ENCODE results near the gene CFTR. TPM values are rescaled to one million over a fixed set of nuclear protein-coding genes. Genes with fewer than 3 reads are reported as not detected.

The CFTR gene
- total RNA-seq, 1 donor from 2014 or later, result 0.18 TPM

DNA sequence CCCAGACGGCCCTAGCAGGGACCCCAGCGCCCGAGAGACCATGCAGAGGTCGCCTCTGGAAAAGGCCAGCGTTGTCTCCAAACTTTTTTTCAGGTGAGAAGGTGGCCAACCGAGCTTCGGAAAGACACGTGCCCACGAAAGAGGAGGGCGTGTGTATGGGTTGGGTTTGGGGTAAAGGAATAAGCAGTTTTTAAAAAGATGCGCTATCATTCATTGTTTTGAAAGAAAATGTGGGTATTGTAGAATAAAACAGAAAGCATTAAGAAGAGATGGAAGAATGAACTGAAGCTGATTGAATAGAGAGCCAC lies 184 bp downstream of the CFTR start:
- no peak for DNase-seq (ENCODE audit: low spot score)
- Mint-ChIP-seq H3K4me3 (ENCODE audit: unreplicated experiment) (peak overlapping the region; percentile 90), H3K9me3 (ENCODE audit: unreplicated experiment) (no peaks in the 10 kb centered on the region), H3K36me3 (ENCODE audit: low read depth, unreplicated experiment) (no peaks in the 10 kb centered on the region), H3K27me3 (ENCODE audit: unreplicated experiment) (no peaks in the 10 kb centered on the region), H3K27ac (ENCODE audit: unreplicated experiment) (no peak overlapping the region), H3K4me1 (ENCODE audit: unreplicated experiment) (peaks cover 8% of the 10 kb centered on the region)
- TF ChIP-seq, protein P1, sequence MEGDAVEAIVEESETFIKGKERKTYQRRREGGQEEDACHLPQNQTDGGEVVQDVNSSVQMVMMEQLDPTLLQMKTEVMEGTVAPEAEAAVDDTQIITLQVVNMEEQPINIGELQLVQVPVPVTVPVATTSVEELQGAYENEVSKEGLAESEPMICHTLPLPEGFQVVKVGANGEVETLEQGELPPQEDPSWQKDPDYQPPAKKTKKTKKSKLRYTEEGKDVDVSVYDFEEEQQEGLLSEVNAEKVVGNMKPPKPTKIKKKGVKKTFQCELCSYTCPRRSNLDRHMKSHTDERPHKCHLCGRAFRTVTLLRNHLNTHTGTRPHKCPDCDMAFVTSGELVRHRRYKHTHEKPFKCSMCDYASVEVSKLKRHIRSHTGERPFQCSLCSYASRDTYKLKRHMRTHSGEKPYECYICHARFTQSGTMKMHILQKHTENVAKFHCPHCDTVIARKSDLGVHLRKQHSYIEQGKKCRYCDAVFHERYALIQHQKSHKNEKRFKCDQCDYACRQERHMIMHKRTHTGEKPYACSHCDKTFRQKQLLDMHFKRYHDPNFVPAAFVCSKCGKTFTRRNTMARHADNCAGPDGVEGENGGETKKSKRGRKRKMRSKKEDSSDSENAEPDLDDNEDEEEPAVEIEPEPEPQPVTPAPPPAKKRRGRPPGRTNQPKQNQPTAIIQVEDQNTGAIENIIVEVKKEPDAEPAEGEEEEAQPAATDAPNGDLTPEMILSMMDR (IDR thresholded peaks at IDR 0.05; ENCODE audit: unreplicated experiment), result no peak

- peaks cover 8% of the 10 kb centered on the region for H3K4me1 Mint-ChIP-seq (ENCODE audit: unreplicated experiment)
- no peak overlapping the region for H3K27ac Mint-ChIP-seq (ENCODE audit: unreplicated experiment)
- no peaks in the 10 kb centered on the region for H3K9me3 Mint-ChIP-seq (ENCODE audit: unreplicated experiment)
- no peak for DNase-seq (ENCODE audit: low spot score)
- H3K36me3 Mint-ChIP-seq (ENCODE audit: low read depth, unreplicated experiment), result no peaks in the 10 kb centered on the region
- TF ChIP-seq, protein P1 (IDR thresholded peaks at IDR 0.05; ENCODE audit: unreplicated experiment), result no peak
- H3K4me3 Mint-ChIP-seq (ENCODE audit: unreplicated experiment), result no peak overlapping the region
- no peaks in the 10 kb centered on the region for H3K27me3 Mint-ChIP-seq (ENCODE audit: unreplicated experiment)
Observed at GRCh38 chr7:117480978-117481377, 1.2 kb downstream of the CFTR start.

DNA sequence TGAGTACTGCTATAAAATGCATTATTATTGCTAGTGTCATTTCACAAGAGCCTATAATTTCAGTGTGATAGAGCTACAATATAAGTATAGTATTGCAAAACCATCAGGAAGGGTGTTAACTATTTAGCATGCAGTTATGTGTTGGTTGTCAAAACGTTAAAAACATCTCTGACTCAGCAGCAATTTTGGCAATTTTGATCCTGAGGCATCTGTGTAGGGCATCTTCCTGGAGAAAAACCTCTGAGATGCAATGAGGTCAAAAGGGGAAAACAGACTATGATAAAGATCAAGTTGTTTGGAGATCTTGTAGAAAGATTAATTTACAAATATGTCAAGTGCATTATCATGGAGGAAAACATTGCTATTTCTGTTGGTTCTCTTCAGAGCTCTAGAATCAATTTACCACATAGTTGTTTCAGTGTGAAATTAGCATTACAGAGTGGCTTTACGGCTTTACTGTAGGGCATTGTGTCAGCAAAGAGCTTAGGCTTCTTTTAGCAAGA lies 5.3 kb downstream of the CFTR start:
- TF ChIP-seq, protein P1 (IDR thresholded peaks at IDR 0.05; ENCODE audit: unreplicated experiment), result no peak
- DNase-seq (ENCODE audit: low spot score), result no peak
- Mint-ChIP-seq H3K27me3 (ENCODE audit: unreplicated experiment) (no peaks in the 10 kb centered on the region), H3K27ac (ENCODE audit: unreplicated experiment) (no peak overlapping the region), H3K4me1 (ENCODE audit: unreplicated experiment) (peaks cover under 1% of the 10 kb centered on the region), H3K36me3 (ENCODE audit: low read depth, unreplicated experiment) (no peaks in the 10 kb centered on the region), H3K4me3 (ENCODE audit: unreplicated experiment) (no peak overlapping the region), H3K9me3 (ENCODE audit: unreplicated experiment) (no peaks in the 10 kb centered on the region)

GRCh38 chr7:117489016-117489415 lies 9.2 kb downstream of the CFTR start:
- Mint-ChIP-seq H3K36me3 (ENCODE audit: low read depth, unreplicated experiment) (no peaks in the 10 kb centered on the region), H3K4me3 (ENCODE audit: unreplicated experiment) (no peak overlapping the region), H3K27me3 (ENCODE audit: unreplicated experiment) (no peaks in the 10 kb centered on the region), H3K9me3 (ENCODE audit: unreplicated experiment) (no peaks in the 10 kb centered on the region), H3K27ac (ENCODE audit: unreplicated experiment) (no peak overlapping the region), H3K4me1 (ENCODE audit: unreplicated experiment) (no peaks in the 10 kb centered on the region)
- TF ChIP-seq, protein P1 (IDR thresholded peaks at IDR 0.05; ENCODE audit: unreplicated experiment), result no peak
- DNase-seq (ENCODE audit: low spot score), result no peak

DNA sequence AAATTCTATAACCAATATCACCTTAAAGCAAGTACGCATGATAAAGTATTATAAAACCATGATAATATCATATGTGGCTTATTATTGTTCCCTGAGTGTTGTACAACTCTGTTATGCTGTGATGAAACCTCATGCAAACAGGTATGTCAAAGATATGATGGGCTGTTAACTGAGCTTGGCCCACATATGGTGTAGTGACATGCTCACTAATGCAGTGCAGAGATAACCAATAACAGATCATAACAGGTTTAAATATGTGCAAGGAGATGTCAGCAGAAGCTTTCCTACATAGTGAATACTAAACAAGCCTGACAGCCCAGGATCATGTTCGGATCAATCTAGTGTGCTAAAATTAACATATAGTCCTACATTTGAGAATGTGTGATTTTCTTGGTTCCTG lies 9.6 kb downstream of the CFTR start:
- no peak overlapping the region for H3K4me3 Mint-ChIP-seq (ENCODE audit: unreplicated experiment)

More for the DNA sequence above, 9.6 kb downstream of the CFTR start:
- Mint-ChIP-seq H3K4me1 (ENCODE audit: unreplicated experiment) (no peaks in the 10 kb centered on the region), H3K9me3 (ENCODE audit: unreplicated experiment) (no peaks in the 10 kb centered on the region), H3K27me3 (ENCODE audit: unreplicated experiment) (no peaks in the 10 kb centered on the region), H3K36me3 (ENCODE audit: low read depth, unreplicated experiment) (no peaks in the 10 kb centered on the region), H3K27ac (ENCODE audit: unreplicated experiment) (no peak overlapping the region)
- TF ChIP-seq, protein P1 (IDR thresholded peaks at IDR 0.05; ENCODE audit: unreplicated experiment), result no peak
- no peak for DNase-seq (ENCODE audit: low spot score)
